Activated effector memory CD4-positive, alpha-beta T cell treated with Interleukin-2 at 50 U/mL for 16 hours (primary cell): Measurements from ENCODE around the gene MAGEB18.

Experiments used
- DNase-seq: peaks from one replicate; pipeline ENCODE4 v3.0.0-alpha.2; 2020

Gene MAGEB18

DNA sequence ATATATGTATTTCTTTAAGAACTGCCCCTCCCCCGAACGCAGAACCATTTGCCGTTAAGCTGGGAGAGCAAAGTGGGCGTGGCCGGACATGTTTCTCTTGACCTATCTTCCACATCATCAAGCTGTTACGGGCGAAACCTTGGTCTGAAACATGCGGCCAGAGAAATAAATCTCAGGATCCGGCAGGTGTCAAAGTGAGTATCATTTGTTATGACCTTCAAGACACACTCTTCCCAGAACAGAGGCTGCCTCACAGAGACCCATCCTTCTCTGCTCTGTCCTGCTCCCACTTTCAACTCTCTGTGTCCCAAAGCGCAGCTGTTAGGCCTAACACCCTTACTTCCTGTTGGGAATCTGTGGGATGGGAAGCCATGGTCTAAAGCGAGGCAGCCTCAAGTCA lies at the start of gene MAGEB18:
Gene MAGEB18 (plus strand): TSS at position 70 of the 400 bp plus-strand sequence. CDS start 643 bp downstream, outside the sequence.
- no peak for DNase-seq

- no peak for DNase-seq
Observed at GRCh38 chrX:26100421-26100920, 37.7 kb upstream of the MAGEB18 start.

DNA sequence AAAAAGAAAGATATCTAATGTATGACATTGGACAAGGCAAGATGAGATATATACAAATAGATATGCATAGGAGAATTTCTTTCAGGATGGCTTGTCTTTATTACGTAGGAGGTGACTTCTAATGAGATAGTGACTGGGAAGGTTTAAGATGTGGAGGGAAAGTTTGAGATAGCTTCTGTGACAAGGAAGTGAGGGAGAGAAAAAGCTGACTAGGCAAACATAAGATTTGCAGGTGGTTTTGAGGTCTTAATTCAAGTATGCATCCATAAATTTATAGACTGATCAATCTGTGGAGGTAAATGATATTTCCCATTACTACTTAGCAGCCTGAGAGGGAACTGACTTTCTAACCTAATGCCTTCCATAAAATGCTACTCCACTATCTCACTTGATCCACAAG lies 29.0 kb upstream of the MAGEB18 start:
- no peak for DNase-seq

- no peak for DNase-seq
Observed at GRCh38 chrX:26146024-26146423, 7.9 kb downstream of the MAGEB18 start.

DNA sequence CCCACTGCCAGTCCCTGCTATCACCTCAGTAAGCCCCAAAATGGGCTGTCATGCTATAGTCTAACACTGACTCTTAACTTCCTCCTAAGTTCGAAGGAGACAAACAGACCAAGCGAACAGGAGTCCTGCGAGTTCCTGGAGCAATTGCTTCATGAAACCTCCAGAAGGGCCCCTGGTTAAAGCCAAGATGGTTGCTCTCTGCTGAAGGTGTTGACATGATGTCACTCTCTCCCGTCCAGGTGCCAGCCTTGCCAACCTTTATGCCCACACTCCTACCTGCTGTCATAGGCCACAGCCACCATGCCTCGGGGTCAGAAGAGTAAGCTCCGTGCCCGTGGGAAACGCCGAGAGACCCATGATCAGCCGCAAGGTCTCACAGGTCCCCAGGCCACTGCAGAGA lies 22.2 kb downstream of the MAGEB18 start, which contains the start of gene MAGEB6B:
Gene MAGEB6B (plus strand): TSS at position 301 of the 400 bp plus-strand sequence. CDS start 0 bp downstream, at position 301.
- DNase-seq: no peak
